T-helper 2 cell treated with Interferon-gamma antibody and Interleukin-4, amounts not matched to agents 5 μg/mL and 100 μg/mL, for 36 hours (primary cell): ENCODE data around the gene ZNF275.

Experiments used
- DNase-seq: peaks from one replicate; pipeline ENCODE4 v3.0.0; 2021; ENCODE audit warnings: low spot score
- H3K27ac Mint-ChIP-seq: one replicate; pipeline ENCODE4 v1.8.0; 2021; ENCODE audit warnings: mild to moderate bottlenecking, mixed read lengths
- H3K27me3 Mint-ChIP-seq: one replicate; pipeline ENCODE4 v1.8.0; 2021; ENCODE audit warnings: low read depth, mixed read lengths
- H3K36me3 Mint-ChIP-seq: one replicate; pipeline ENCODE4 v1.8.0; 2021; ENCODE audit warnings: low read depth, mixed read lengths
- H3K4me1 Mint-ChIP-seq: one replicate; pipeline ENCODE4 v1.8.0; 2021; ENCODE audit warnings: low read depth, mixed read lengths
- H3K4me3 Mint-ChIP-seq: one replicate; pipeline ENCODE4 v1.8.0; 2022; ENCODE audit warnings: mild to moderate bottlenecking, moderate library complexity, mixed read lengths
- H3K9me3 Mint-ChIP-seq: one replicate; pipeline ENCODE4 v1.8.0; 2021; ENCODE audit warnings: mixed read lengths

ZNF275 gene

GRCh38 chrX:153357877-153358276, 23.9 kb downstream of the ZNF275 start:
- Mint-ChIP-seq H3K27ac (no peak overlapping the region), H3K4me1 (no peaks in the 10 kb centered on the region), H3K9me3 (peaks cover 6% of the 10 kb centered on the region), H3K36me3 (peaks cover 2% of the 10 kb centered on the region), H3K4me3 (no peak overlapping the region), H3K27me3 (no peaks in the 10 kb centered on the region)
- no peak for DNase-seq

DNA sequence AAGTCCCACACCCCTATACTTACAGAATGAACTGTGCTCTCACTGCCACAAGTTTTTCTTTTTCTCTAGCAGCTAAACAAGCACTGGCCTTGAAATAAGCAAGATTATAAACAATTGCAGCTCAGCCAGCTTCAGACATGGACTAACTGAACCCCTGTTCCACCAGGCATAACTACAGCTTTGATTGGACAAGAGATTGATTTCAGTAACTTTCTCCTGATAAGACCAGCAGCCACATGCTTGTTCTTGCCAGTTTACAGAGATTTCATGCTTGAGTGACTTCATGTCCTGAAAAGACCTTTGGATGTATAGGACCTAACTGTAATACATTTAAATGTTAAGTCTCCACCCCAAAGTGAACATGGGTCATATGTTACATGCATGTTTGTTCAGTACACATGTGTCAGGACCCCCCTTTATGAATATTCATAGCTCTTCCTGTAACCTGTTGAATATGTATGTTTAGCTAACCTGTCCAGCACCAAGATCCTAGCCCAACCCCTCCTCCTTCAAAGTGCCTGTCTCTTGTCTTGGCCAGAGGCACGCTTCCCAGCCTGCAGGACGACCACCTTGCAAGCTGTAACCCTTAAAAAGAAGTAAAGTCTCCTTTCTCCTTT, 27.9 kb downstream of the ZNF275 start:
- Mint-ChIP-seq H3K27ac (no peak overlapping the region), H3K36me3 (peaks cover 2% of the 10 kb centered on the region), H3K27me3 (no peaks in the 10 kb centered on the region), H3K4me1 (peaks cover 4% of the 10 kb centered on the region), H3K4me3 (no peak overlapping the region), H3K9me3 (peaks cover 6% of the 10 kb centered on the region)
- no peak for DNase-seq

- Mint-ChIP-seq H3K4me3 (no peak overlapping the region), H3K36me3 (no peaks in the 10 kb centered on the region), H3K27ac (peak overlapping the region; percentile 15), H3K9me3 (no peaks in the 10 kb centered on the region), H3K4me1 (peaks cover 6% of the 10 kb centered on the region), H3K27me3 (no peaks in the 10 kb centered on the region)
- DNase-seq = no peak
Measured at GRCh38 chrX:153365670-153366069, 31.7 kb downstream of the ZNF275 start.

- Mint-ChIP-seq H3K4me1 (peaks cover 6% of the 10 kb centered on the region), H3K4me3 (no peak overlapping the region), H3K27ac (peak overlapping the region; percentile 15), H3K27me3 (no peaks in the 10 kb centered on the region), H3K36me3 (no peaks in the 10 kb centered on the region), H3K9me3 (no peaks in the 10 kb centered on the region)
- no peak for DNase-seq
Measured at GRCh38 chrX:153366119-153366518, 32.2 kb downstream of the ZNF275 start.

GRCh38 chrX:153366878-153367538, 33.1 kb downstream of the ZNF275 start:
- H3K9me3 Mint-ChIP-seq = no peaks in the 10 kb centered on the region
- H3K27ac Mint-ChIP-seq = no peak overlapping the region
- no peaks in the 10 kb centered on the region for H3K27me3 Mint-ChIP-seq
- no peaks in the 10 kb centered on the region for H3K36me3 Mint-ChIP-seq
- H3K4me3 Mint-ChIP-seq = no peak overlapping the region
- DNase-seq = no peak
- H3K4me1 Mint-ChIP-seq = peaks cover 6% of the 10 kb centered on the region

- no peak overlapping the region for H3K27ac Mint-ChIP-seq
- no peaks in the 10 kb centered on the region for H3K9me3 Mint-ChIP-seq
- DNase-seq = no peak
- peaks cover 6% of the 10 kb centered on the region for H3K4me1 Mint-ChIP-seq
- H3K4me3 Mint-ChIP-seq = no peak overlapping the region
- H3K27me3 Mint-ChIP-seq = peaks cover 5% of the 10 kb centered on the region
- no peaks in the 10 kb centered on the region for H3K36me3 Mint-ChIP-seq
Measured at GRCh38 chrX:153370293-153371055, 36.5 kb downstream of the ZNF275 start.

DNA sequence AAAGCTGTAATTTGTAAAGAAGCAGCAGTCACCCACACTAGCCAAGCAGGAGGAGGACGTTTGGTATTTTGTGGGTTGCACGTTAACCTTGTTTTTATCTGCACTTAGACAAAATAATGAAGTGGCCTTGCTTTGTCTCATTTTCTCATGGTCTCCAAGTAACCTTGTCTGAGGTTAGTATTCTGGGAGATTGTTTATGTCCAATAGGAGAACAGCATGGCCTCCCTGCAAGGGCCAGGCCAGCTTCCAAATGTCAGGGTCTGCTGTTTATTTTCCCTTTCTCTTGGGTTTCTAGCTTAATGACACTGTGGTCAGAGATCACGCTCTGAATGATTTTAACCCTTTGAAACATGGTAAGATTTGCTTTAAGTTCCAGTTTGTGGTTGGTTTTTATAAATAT, 37.3 kb downstream of the ZNF275 start:
- DNase-seq = no peak
- Mint-ChIP-seq H3K27ac (no peak overlapping the region), H3K4me1 (peaks cover 2% of the 10 kb centered on the region), H3K4me3 (no peak overlapping the region), H3K9me3 (no peaks in the 10 kb centered on the region), H3K36me3 (no peaks in the 10 kb centered on the region), H3K27me3 (peaks cover 5% of the 10 kb centered on the region)

GRCh38 chrX:153372949-153373348, 39.0 kb downstream of the ZNF275 start:
- no peak overlapping the region for H3K27ac Mint-ChIP-seq
- peaks cover 5% of the 10 kb centered on the region for H3K27me3 Mint-ChIP-seq
- no peaks in the 10 kb centered on the region for H3K36me3 Mint-ChIP-seq
- H3K4me1 Mint-ChIP-seq = peaks cover 2% of the 10 kb centered on the region
- no peak for DNase-seq
- no peaks in the 10 kb centered on the region for H3K9me3 Mint-ChIP-seq
- no peak overlapping the region for H3K4me3 Mint-ChIP-seq

DNA sequence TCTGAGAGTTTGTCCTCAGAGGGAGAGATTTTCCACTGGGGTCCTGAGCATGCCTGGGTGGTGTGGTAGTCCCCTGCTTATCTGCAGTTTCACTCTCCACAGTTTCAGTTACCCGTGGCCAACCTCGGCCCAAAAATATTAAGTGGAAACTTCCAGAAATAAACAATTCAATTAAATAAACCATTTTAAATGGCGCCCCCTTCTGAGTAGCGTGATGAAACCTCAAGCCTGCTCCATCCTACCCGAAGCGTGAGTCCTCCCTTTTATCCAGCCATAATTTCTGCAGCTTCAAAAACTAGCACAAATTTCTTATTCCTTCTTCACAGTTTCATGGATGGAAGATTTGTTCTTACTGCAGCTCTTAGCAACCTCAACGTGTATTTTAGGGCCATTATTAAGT, 40.5 kb downstream of the ZNF275 start:
- no peaks in the 10 kb centered on the region for H3K9me3 Mint-ChIP-seq
- H3K27me3 Mint-ChIP-seq = peaks cover 5% of the 10 kb centered on the region
- H3K4me1 Mint-ChIP-seq = peaks cover 2% of the 10 kb centered on the region
- no peak overlapping the region for H3K27ac Mint-ChIP-seq
- DNase-seq = no peak
- H3K4me3 Mint-ChIP-seq = no peak overlapping the region
- no peaks in the 10 kb centered on the region for H3K36me3 Mint-ChIP-seq

DNA sequence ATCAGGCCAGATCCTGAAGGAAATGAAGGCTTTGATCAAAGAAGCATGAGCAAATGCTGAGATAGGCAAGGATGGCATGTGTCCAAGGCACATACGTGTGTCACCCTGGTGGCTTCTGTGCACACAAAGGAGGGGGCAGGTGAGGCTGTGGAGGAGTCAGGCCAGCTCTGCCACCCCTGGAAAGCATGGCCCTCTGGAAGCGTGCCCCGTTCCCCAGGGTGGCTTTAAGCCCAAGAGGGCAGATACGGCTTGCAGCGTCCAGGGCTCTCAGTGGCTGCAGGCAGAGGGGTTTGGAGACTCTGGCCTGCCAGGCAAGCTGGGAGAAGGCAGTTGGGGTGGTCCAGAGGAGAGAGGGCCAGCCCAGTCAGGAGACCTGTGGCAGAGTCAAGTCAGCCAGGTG, 41.6 kb downstream of the ZNF275 start:
- Mint-ChIP-seq H3K4me1 (peaks cover under 1% of the 10 kb centered on the region), H3K36me3 (no peaks in the 10 kb centered on the region), H3K9me3 (no peaks in the 10 kb centered on the region), H3K27ac (no peak overlapping the region), H3K4me3 (no peak overlapping the region), H3K27me3 (peaks cover 5% of the 10 kb centered on the region)
- no peak for DNase-seq

DNA sequence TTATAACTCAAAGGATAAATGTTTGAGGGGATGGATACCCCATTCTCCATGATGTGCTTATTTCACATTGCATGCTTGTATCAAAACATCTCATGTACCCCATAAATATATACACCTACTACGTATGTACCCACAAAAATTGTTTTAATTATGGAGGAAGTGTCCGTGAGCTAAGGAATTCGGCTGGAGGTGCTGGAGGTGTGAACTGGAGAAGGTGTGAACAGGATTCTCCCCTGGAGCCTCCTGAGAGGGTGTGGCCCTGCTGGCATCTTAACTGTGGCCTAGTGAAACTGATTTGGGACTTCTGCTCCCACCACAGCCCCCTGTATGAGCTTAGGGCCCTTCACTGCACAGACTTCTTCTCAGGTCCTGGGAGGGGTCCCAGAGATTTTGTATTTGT, 43.8 kb downstream of the ZNF275 start:
- H3K4me3 Mint-ChIP-seq = no peak overlapping the region
- no peak overlapping the region for H3K27ac Mint-ChIP-seq
- DNase-seq = no peak
- H3K4me1 Mint-ChIP-seq = no peaks in the 10 kb centered on the region
- no peaks in the 10 kb centered on the region for H3K36me3 Mint-ChIP-seq
- no peaks in the 10 kb centered on the region for H3K9me3 Mint-ChIP-seq
- H3K27me3 Mint-ChIP-seq = peaks cover 3% of the 10 kb centered on the region

DNA sequence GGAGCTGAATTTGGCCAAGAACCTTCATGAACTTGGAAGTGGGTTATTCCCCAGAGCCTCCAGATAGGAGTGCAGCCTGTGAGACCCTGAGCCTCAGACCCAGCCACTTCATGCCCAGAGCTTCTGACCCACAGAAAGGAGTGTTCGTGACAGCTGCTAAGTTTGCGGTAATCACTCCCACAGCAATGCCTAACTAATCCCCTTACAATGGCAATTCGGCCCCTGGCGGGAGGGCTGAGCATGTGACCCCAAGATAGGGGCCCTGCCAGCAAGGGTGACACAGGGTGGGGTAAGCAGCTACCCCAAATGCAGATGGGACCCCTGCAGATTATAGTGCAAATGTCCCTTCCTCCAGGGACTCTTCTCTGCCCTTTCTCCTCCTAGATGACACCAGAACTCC, 44.7 kb downstream of the ZNF275 start:
- Mint-ChIP-seq H3K36me3 (no peaks in the 10 kb centered on the region), H3K4me3 (no peak overlapping the region), H3K9me3 (no peaks in the 10 kb centered on the region), H3K27ac (no peak overlapping the region), H3K27me3 (no peaks in the 10 kb centered on the region), H3K4me1 (no peaks in the 10 kb centered on the region)
- DNase-seq = no peak

DNA sequence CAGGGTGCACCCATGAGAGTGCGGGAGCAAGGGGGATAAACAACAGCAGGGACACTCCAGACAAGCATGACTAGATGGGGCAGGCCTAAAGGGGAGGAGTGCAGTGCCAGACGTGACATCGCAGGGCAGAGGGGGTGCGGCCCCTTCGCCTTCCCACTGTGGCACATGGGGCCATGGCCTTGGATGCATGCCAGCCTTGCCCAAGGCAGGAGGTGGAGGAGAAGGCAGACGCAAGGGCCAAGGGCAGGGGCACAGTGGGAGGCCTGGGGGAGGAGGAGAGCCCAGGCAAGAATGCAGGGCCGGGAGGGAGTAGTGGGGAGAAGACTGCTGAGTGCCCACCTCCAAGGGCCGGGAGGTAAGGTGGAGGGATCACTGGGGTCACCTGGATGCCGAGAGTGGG, 45.6 kb downstream of the ZNF275 start:
- H3K9me3 Mint-ChIP-seq = no peaks in the 10 kb centered on the region
- H3K27me3 Mint-ChIP-seq = no peaks in the 10 kb centered on the region
- no peak overlapping the region for H3K27ac Mint-ChIP-seq
- no peak overlapping the region for H3K4me3 Mint-ChIP-seq
- no peaks in the 10 kb centered on the region for H3K4me1 Mint-ChIP-seq
- no peaks in the 10 kb centered on the region for H3K36me3 Mint-ChIP-seq
- no peak for DNase-seq

- no peak for DNase-seq
- no peaks in the 10 kb centered on the region for H3K9me3 Mint-ChIP-seq
- H3K4me1 Mint-ChIP-seq = no peaks in the 10 kb centered on the region
- H3K27ac Mint-ChIP-seq = no peak overlapping the region
- no peaks in the 10 kb centered on the region for H3K36me3 Mint-ChIP-seq
- H3K27me3 Mint-ChIP-seq = no peaks in the 10 kb centered on the region
- H3K4me3 Mint-ChIP-seq = no peak overlapping the region
Measured at GRCh38 chrX:153379971-153380581, 46.1 kb downstream of the ZNF275 start.
